GM21529 (cell line): ENCODE data around the gene NPEPL1.
"Not testable (repeated sequence)": the region's sequence is repeated elsewhere in the genome, so short reads cannot be mapped to it uniquely, and the experiment has no call there.

Experiments used
- ATAC-seq: cut with Tn5 transposase; IDR thresholded peaks from one replicate; pipeline ENCODE4 v1.9.1; 2021; ENCODE audit not compliant: unreplicated experiment

Gene NPEPL1

DNA sequence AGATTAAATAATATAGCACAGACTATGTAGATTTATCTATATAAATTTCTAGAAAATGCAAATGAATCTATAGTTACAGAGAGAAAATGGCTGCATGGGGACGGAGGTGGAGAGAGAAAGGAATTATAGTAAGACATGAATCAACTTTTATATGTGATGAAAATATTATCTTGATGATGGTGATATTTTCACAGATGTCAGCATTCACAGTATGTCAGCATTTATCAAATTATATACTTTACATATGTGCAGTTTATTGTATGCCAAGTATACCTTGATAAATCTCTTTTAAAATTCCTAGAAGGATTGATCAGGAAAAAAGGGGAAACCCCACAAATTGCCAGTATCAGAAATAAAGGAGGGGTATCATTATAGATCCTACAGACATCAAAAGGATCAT is 44.6 kb downstream of the NPEPL1 start:
- ATAC-seq = no peak

DNA sequence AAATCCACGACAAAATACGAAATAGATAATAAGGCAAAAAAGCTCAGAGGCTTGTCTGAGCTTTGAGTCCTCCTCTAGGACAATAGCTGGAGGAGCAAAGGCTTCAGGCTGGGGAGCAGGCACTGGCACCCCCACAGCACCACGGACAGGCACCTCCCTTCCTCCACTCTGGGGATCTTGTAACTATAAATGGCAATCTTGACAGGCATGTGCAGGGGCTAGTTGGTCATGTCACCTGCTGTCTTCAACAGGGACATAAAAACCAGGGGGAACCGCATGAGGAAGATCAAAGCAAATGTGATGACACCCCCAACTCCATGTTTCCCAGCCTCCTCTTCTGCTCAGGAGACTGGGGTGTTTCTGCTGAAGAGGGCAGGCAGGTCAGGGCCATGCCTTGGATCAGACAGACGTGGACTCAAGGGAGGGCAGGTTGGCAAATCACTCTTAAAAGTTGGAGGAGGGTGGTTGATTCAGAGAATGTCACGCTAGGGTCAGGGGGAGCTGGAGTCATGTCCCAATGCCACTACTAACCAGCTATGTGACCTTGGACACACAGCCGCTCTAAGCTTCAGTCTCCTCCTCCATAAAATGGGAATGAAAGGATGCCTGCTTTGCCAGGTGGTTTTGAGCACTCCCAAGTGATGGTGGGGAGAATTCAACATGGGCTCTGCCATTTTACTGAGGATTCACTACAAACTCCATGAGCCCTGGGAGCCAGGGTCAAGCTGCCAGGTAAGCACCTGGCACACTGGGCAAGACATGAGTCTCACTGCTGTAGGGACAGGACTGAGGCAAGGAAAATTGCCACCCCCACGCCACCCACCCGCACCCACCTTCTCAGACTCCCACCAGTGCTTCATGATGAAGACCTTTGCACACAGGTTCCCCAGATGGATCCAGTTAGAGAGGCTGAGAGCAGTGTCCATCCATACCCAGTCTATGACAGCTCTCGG is 48.0 kb downstream of the NPEPL1 start:
- ATAC-seq = no peak

DNA sequence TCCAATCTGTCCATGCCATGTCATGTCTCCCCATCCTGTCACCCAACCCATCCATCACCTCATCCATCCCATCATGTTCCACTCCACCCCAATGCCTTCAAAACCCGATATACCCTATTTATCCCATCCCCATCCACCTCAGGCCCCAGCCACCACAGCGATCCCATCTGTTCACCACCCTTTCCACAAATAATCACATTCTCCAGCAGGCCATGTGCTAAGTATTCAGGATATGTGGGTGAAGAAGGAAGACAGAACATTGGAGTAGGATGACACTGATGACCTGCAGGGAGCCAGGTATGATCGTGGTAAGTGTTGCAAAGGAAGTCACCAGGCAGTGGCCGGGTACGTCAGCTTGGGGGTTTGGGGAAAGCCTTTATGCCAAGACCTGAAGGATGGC is 48.8 kb downstream of the NPEPL1 start:
- ATAC-seq = no peak

DNA sequence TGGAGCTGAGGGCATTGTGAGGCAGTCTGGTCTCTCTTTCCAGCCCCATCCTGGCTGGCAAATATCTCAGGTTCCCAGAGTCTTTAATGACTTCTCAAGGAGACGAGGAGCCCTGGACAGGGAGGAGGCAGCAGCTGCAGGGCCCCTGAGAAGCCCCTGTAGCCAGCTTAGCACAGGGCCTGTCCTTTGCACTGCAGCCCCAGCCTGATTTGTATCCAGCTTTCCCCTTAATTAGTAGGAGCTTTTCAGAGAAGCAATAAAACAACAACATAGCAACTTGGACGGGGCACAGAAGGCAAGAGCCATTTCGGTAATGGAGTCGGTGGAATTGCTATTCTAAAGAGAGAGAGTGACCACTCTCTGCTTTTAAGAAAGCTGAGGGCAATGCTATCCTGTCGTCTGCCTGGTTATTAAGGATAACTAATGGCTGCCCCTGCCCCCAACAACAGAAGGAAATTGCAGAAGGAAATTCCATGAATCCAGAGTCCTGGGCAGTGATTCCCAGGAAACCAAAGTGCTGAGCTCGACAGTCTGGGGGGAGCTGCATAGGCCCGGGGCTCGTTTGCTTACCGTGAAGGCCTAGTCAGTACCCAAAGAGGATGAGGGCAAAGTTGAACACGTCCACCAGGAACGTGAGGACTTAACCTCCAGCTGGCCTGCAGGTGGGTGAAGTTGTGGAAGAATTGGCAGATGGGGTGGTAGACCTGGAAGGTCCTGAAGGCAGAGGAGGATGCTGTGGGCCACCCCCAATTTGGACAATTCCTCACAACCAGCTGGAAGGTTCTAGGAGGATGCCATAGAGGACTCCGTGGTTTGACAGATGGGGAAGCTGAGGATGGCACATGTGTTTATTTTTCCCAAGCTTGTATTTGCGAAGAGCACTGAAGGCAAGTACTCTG is 50.3 kb downstream of the NPEPL1 start:
- no peak for ATAC-seq

DNA sequence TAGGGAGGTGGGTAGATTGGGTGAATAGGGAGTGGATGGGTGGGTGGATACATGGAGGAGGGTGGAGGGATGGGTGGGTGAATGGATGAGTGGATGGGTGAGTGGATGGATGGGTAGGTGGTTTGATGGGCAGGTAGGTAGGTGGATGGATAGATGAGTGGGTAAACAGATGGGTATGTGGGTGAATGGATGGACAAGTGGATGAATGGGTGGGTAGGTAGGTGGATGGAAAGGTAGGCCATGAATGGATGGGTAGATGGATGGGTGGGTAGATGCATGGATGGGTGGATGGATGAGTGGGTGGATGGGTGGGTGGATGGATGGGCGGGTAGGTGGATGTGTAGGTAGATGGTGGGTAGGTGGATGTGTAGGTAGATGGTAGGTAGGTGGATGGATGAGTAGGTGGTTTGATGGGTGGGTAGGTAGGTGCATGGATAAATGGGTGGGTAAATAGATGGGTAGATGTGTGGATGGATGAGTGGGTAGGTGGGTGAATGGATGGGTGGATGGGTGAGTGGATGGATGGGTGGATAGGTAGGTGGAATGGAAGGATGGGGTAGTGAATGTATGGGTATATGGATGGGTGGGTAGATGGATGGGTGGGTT is 51.4 kb downstream of the NPEPL1 start:
- no peak for ATAC-seq

DNA sequence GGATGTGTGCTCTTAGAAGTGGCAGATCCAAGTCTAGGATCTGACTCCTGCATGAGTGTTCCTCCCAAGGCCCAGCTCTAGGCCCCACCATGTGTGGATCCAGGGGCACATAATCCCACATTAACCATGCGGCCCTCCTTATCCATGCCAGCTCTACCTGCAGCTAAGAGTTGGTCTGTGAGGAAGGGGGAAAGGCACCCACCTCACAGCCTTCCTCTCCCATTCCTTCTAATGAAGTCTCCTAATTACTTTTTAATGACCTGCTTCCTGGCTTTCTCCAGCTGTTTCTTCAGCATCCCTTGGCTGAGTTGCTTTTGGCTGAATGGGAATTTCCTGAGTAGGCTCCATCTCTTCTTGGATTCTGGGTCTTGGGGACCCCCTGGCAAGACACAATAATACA is 52.2 kb downstream of the NPEPL1 start:
- ATAC-seq = no peak

DNA sequence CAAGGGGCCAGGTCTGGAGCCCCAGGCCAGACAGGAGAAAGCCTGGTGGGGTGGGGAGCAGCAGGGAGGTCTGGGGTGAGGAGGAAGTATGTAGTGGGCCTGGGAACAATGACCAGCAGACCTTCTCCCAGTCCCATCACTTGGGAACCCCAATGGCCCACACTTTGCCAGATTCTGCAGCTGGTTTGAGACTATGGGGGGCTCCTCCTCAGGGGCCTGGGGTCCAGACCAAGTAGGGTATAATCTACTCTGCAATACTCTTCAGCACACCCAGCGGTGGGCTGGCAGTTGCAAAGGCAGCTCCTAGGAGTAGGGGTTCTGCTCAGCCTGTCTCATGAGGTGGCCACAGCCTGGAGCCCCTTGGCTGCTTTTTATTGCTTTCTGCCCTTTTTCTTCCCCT is 52.8 kb downstream of the NPEPL1 start:
- ATAC-seq = no peak

DNA sequence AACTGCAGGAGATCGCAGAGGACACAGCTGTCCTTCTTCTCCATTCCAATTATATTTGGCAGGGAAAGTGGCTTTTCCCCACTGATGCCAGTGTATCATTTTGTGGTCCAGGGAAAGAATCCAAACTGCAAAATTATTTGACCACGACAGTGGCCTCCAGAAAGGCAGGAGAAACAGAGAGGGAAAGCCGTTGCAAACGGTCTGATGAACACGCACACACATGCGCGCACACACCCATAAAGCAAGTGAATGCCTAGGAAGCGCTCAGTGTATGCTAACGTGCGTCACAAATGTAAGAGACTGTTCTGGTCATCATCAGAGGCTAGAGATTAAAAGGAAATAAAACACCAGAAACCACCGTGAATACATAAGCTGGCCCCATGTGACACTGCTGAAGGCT is 54.0 kb downstream of the NPEPL1 start:
- no peak for ATAC-seq

DNA sequence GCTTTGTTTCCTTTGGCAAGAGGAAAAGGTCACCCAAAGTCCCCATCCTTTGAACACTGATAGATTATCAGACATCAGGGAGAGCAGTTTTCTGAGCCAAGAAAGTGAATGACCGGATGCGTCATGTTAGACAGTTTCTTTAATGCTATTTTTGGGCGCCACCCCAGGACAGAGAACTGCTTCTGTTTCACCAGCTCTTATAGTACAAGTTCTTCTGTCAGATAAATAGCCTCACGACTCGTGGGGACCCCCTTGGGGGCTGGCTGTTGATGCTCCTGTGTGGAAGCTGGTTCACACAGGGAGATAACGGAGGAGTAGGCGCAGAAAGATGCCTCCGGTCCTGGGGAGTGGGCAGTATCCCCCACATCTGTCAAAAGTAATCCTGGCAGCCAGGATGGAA is 54.6 kb downstream of the NPEPL1 start:
- no peak for ATAC-seq

DNA sequence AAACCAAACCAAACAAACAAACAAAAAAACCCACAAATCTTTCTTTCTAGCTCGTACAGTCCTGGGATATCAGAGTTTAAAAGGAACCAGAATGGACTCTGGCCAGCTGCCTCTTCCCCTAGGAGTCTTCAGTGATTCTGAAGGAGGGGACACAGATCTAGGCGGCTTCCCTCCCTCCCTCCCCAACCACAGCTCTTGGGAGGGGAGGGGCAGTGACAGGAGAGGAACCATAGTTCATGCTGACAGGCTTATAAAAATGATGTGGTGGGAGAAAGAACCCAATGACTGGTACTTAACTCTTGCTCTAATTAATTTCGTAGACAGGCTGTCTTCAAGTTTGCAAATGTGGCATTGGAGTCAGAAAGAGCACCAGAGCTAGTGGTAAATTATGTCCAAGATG is 56.0 kb downstream of the NPEPL1 start:
- no peak for ATAC-seq

DNA sequence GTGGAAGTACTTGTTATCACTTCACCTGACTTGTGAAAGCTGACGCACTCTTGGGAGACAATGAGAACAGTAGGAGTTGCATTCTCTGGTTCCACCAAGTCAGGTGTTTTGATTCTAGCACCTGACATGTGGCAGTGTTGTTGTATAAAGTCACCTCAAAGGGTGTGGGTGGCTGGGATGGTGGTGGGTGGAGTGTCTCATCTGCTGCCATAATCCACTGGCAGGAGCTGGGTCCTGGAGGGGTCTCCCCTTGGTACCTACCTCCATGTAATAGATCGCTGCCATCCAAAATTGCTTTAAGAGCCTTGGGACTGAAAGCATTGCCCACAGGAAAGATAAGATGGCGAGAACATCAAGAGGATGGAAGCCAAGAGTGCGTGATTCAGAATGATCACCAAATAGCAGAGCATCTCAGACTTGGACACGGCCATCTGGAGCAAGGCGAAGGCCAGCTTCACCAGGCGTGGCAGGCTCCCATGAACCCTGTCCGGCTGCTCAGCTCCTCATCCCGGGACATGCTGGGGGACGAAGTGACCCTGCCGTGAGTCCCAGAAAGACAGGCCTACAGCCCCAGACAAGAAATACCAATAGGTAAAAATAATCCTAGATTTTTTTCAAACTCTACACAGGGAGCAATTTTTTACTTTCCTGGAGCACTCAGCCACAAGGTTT is 56.6 kb downstream of the NPEPL1 start:
- ATAC-seq = no peak

DNA sequence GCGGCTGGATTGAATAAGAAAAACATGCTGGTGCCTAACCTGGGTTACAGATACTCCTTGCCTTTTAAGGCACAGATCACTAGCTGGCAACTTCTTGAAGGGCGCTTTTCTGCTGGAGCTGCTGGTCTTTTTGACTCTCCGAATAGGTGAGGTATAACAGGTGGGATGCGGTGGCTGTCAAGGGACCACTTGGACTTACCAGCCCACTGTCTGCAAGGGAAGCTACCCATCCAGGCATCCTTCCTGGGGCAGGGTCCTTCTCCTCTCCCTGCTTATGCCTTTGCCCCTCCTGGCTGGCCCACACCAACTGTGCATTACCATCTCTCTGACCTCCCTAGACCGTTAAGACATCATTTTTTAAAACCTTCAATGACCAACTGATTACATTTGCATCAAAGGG is 57.4 kb downstream of the NPEPL1 start:
- ATAC-seq = no peak

DNA sequence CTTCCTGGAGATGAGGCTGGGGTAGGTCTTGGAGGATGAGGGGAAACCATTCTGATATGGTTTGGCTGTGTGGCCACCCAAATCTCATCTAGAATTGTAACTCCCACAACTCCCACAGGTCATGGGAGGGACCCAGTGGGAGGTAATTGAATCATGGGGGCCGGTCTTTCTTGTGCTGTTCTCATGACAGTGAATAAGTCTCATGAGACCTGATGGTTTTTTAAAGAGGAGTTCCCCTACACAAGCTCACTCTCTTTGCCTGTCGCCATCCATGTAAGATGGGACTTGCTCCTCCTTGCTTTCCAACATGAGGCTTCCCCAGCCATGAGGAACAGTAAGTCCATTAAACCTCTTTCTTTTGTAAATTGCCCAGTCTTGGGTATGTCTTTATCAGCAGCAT is 58.1 kb downstream of the NPEPL1 start:
- ATAC-seq = not testable (repeated sequence)

DNA sequence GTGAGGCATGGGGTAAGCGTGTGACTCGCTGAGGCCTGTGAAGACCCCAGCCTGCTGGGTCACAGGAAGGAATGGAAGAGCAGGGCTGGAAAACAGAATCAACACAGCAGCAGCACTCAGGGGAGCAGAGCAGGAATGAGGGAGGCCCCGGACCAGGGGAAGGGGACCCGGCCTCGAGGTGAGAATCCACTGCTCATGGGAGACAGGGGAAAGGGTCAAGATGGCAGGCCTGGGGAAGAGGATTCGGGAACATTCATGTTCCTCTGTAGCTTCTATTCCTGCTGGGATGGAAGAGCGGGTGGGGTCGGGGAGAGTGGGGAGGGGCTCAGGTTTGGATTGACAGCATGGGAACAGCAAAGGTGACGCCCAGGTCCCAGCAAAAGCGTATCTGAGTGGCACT is 59.4 kb downstream of the NPEPL1 start:
- ATAC-seq = no peak

DNA sequence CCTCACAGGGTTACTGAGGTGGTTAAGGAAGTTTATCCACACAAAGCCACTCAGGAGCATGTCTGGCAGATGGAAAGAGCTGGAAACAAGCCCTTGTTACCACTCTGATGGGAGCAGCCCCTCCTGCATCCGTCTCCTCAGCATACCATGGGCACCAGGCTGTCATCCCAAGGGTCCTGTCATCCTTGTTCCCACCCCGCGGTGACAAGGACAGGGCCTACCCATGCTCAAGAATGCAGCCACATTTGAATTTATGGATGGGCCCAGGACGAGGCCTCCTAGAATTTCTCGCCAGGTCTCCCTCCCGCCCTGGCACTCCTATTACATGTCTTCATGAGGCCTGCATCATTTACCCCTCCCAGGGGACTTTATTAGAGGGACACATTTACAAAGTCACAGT is 60.0 kb downstream of the NPEPL1 start:
- ATAC-seq = no peak

DNA sequence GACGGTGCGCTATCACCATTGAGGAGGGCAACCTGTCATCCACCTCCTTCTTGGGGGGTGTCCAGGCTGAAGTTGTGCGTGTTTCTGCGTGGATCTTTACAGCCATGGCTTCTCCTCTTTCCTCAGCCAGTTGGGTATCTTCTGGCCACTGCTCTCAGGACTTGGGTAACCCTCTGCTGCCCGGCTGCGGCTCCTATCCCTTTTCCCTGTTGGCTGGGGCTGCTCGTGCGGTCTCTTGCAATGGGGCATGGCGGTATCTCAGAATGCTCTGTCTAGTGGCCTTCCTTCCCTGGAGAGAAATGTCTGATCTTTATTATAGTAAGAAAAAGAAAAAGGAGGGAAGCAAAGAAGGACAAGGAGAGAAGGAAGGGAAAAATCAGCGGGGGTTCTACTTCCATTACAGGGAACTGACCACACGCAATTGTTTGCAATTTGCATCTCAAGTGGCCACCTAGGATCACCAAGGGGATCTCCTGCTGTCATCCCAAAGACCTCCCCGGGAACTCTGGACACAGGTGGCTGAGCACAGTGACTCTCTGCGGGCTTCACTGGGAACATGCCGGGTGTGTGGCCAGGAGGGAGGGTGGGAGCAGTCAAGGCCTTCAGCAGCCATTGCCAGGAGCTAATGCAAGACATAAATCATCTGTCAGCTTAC is 60.8 kb downstream of the NPEPL1 start:
- no peak for ATAC-seq

DNA sequence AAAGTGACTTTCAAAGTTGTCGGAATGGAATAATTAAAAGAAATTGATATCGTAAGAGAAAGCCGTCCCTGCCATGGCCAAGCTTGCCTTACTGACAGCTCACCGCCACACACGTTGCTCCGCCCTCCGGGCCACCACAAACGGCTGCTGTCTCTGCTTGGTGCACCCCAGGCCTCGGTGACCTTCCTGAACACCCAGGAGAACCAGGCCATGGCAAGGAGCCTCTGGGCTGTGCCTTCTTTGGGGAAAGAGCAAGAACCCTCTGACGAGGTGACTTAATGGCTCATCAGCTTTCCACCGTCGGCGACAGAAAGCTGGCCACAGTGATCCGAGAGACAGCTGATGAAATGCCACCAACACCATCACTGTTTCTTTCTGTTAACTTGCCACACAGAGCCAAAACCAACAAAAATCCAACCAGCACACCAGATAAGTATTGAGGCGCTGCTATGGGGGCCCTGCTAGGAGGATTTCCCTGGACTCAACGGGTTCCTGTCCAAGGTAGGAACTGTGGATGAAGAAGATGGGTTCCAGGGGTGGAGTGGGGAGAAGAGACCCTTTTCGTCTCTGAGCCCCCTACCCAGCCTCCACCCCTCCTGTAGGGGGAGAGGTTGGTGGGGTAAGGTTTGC is 61.4 kb downstream of the NPEPL1 start:
- no peak for ATAC-seq

DNA sequence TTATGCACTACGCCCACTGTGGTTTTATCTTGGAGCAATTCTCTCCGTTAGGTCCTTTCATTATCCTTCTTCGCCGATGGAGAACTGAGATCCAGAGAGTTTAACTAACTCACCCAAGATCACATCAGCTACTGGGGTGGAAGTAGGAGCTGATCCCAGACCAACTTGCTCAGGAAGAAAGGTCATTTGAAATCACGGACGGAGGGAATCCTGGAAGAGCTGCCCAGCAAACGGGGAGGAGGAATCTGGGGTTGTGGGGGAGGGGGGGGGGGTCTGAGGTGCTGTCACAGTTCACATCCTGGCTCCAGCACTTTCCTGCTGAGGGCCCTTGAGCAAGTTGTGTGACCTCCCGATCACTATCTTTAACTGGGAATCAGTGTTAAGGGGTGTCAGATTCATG is 62.0 kb downstream of the NPEPL1 start:
- ATAC-seq = no peak

DNA sequence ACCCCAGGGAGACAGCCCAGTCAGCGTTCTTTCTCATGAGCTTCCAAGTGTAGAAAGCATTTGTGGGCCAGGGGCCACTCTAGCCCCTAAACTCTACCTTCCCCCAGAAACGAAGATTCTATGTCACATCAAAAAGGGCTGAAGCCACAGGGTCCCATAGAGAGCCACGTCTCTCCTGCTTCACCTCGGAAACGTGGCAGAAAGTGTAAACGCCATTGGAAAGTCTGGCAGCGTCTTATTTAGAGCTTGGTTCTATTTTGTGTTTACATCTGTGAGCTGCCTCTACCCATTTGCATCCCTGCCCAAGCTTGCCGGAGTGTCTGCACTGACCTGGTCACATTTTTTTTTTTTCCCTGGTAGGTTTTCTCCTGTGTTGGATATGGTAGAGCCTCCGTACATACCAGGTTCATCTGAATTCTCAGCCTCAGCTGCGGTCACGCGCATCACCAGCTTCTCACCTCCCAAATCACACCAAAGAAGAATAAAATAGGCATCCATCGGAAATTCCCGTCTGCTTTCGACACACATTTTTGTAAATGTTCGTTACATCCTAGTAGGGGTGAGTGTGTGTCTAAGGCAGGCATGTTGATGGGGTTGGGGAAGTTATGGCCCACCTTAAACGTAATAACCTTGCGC is 62.6 kb downstream of the NPEPL1 start:
- ATAC-seq = no peak
